ENCODE measurements around the gene HEY2. TPM values are rescaled to one million over a fixed set of nuclear protein-coding genes. Genes with fewer than 3 reads are reported as not detected.

Gene HEY2
- total and polyA plus RNA-seq, 2 of the 8 experiments (the other 6 are each of a cell fraction or from before 2014, with no cell fraction given), result 9.1 to 16.2 TPM

- TF ChIP-seq CHD7 (IDR thresholded peaks at IDR 0.05; ENCODE audit: insufficient replicate concordance, low read length), result peak; percentile 24
Measured at GRCh38 chr6:125751334-125751916, 2.0 kb downstream of the HEY2 start (continued).

Data from H1 (cell line).